ENCODE measurements around the gene ABCB7.
"Not testable (repeated sequence)": the region's sequence is repeated elsewhere in the genome, so short reads cannot be mapped to it uniquely, and the experiment has no call there.

ABCB7 gene

DNA sequence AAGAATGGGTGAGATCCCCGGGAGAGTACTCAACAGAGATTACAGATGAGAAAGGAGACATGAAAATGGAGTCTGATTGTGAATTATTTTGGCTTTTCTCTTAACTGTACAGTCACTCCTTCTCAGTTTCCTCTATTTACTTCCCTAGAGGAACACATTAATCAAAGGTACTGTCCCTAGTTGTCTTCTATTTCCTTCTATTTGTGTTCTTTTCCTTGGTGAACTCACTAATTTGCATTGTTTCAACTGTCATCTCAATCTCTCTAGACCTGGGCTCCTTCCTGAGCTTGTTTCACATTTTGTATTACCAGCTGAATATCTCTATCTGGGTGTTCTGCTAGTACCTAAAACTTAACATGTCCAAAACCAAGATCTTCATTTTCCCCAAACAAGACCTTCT is 59.8 kb downstream of the ABCB7 start:
- ATAC-seq: no peak
- no peak for DNase-seq

- ATAC-seq: no peak
Observed at GRCh38 chrX:75086731-75087195, 69.3 kb downstream of the ABCB7 start.

DNA sequence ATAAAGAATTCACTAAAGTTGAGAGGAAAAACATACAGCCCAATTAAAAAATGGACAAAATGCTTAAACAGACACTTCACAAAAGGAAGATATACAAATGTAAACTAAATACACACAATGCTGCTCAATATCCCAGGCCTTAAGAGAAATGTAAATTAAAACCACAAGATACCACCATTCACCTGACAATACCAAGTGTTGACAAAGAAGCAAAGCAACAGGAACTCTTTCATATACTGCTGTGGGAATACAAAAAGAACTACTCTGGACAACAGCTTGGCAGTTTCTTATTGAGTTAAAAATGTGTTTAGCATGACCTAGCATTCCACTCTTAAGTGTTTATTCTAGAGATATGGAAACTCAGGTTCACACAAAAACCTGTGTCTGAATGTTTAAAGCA is 71.3 kb downstream of the ABCB7 start:
- DNase-seq (no peak), ATAC-seq (no peak)

More at GRCh38 chrX:75086731-75087195, 69.3 kb downstream of the ABCB7 start:
- no peak for DNase-seq

GRCh38 chrX:75076429-75076828 is 79.7 kb downstream of the ABCB7 start:
- DNase-seq (no peak), ATAC-seq (no peak)

- DNase-seq (no peak), ATAC-seq (no peak)
Observed at GRCh38 chrX:75074475-75074874, 81.6 kb downstream of the ABCB7 start.

GRCh38 chrX:75071334-75071733 is 84.7 kb downstream of the ABCB7 start:
- no peak for DNase-seq
- no peak for ATAC-seq

DNA sequence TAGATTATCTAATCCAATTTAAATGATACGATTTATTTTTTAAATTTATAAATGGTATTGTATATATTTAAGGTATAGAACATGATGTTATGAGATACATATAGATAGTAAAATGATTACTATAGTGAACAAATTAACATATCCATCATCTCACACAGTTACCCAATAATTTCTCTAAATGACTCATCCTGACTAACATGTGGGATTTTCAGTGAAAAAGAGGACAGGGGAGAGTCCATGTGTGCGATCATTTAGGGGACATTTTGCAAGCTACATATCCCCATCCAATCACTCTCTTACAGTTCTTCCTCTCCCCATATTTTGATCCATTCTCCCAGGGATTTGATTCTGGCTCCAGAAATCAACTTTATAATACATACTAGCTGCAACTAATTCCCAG is 88.2 kb downstream of the ABCB7 start:
- no peak for ATAC-seq
- no peak for DNase-seq

DNA sequence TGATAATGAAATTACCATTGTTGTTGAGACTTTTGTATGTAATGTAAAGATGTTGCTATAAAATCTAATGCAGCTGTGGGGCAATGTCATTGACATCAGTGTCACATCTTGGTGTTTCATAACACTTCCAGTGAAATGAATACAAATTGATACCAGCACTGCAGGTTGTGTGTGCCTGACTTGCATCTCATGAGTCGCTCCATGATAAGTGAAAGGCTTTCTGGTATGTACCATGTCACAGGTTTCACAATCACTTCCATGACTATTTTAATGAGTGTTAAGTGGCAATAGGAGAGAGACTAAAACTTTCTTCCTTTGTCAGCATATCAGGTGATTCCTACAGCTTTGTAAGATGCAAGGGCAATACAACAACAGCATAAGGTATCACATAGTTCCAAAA is 94.4 kb downstream of the ABCB7 start:
- no peak for DNase-seq
- no peak for ATAC-seq

DNA sequence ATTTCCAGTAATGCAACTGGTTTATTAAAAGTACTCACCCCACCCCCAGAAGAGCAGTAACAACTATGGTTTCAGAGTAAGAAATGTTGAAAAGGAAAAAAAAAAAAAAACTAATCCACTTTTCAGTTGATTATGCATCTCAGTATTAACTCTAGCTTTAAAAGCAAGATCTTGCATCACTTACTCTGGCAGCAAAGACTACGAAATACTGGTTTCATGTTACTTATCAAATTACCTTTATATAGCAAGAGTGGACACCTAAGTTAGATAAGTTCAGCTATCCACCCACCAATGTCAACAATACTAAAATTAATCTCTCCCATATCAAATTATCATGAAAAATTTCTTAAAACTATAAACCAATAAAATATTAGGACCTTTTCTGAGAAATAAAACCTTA is 105.0 kb downstream of the ABCB7 start:
- DNase-seq: no peak
- no peak for ATAC-seq

DNA sequence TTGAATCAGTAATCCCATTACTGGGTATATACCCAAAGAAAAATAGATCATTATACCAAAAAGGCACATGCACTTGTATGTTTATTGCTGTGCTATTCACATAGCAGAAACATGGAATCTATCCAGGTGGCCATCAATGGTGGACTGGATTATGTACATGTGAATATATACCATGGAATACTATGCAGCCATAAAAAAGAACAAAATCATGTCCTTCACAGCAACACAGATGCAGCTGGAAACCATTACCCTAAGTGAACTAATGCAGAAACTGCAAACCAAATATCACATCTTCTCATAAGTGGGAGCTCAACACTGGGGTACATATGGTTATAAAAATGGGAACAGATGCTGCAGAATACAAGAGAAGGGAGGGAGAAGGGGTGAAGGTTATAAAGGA is 110.7 kb downstream of the ABCB7 start:
- no peak for ATAC-seq
- DNase-seq: no peak

GRCh38 chrX:75044142-75044541 is 111.9 kb downstream of the ABCB7 start:
- ATAC-seq, DNase-seq: not testable (repeated sequence)

DNA sequence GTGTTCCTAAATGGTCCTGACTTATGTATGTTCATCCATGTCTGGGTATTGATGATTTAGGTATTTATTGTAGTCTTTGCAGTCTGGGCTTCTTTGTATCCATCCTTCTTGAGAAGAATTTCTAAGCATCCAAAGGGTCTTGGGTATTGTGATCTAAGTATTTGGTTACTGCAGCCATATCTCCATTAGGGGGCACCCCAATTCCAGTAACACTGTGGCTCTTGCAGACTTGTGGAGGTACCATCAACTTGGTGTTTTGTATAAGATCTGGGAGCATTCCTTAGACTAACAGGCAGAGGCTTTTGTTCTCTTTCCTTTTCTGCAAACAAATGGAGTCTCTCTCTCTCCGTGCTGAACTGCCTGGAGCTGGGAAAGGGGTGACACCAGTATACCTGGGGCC is 117.2 kb downstream of the ABCB7 start:
- ATAC-seq: no peak
- peak; percentile 6 for DNase-seq

Data from stimulated activated naive CD8-positive, alpha-beta T cell treated with anti-CD3 and anti-CD28 coated beads, Interleukin-15, Interleukin-2, amounts not matched to agents 100 U/mL and 50 U/mL, for 24 hours (primary cell).